IgD-negative memory B cell (primary cell): Measurements from ENCODE around the gene KCNF1. TPM values are rescaled to one million over a fixed set of nuclear protein-coding genes. Genes with fewer than 3 reads are reported as not detected.

Source experiments
- H3K27ac Mint-ChIP-seq, 3 donors: one replicate each; pipeline ENCODE4 v1.8.0; 2020 to 2022; ENCODE audit warnings: mild to moderate bottlenecking in 3 of 3, mixed read lengths in 3 of 3, moderate library complexity in 1 of 3
- H3K27me3 Mint-ChIP-seq: one replicate; pipeline ENCODE4 v1.8.0; 2021; ENCODE audit warnings: mixed read lengths
- H3K36me3 Mint-ChIP-seq: one replicate; pipeline ENCODE4 v1.8.0; 2020; ENCODE audit warnings: mild to moderate bottlenecking, mixed read lengths
- H3K4me1 Mint-ChIP-seq, 3 donors: one replicate each; pipeline ENCODE4 v1.8.0; 2020 to 2022; ENCODE audit warnings: mixed read lengths in 3 of 3, mild to moderate bottlenecking in 1 of 3
- H3K4me3 Mint-ChIP-seq, 4 donors: one replicate each; pipeline ENCODE4 v1.8.0; 2020 to 2022; ENCODE audit warnings: mild to moderate bottlenecking in 4 of 4, mixed read lengths in 4 of 4, moderate library complexity in 3 of 4
- H3K9me3 Mint-ChIP-seq, 3 donors: one replicate each; pipeline ENCODE4 v1.8.0; 2020 to 2021; ENCODE audit warnings: mixed read lengths in 3 of 3, mild to moderate bottlenecking in 1 of 3
- polyA plus RNA-seq: library from polyadenylated mRNA; unstranded; fragments of 300-500 nt; fragmentation: Illumina TruSeq; gene quantifications from one replicate; pipeline ENCODE4 v1.2.3, GENCODE V29; 2021

The KCNF1 gene
- polyA plus RNA-seq, 1 donor from 2014 or later = not detected

GRCh38 chr2:10963155-10963554, 51.4 kb downstream of the KCNF1 start:
- no peaks in the 10 kb centered on the region for H3K4me1 Mint-ChIP-seq
- H3K4me3 Mint-ChIP-seq = no peak overlapping the region
- no peaks in the 10 kb centered on the region for H3K36me3 Mint-ChIP-seq
- peaks cover 31% of the 10 kb centered on the region for H3K27me3 Mint-ChIP-seq
- H3K27ac Mint-ChIP-seq = no peak overlapping the region
- H3K9me3 Mint-ChIP-seq = no peaks in the 10 kb centered on the region

Other genes with a start within 250 kb of the KCNF1 start
- gene NOL10, start 222.0 kb upstream of the KCNF1 start, polyA plus RNA-seq = 18.8 TPM
- 0.30 TPM for gene ATP6V1C2, start 190.3 kb upstream of the KCNF1 start, polyA plus RNA-seq
- gene PDIA6, start 99.1 kb upstream of the KCNF1 start, polyA plus RNA-seq = 135 TPM
- 48.6 TPM for gene SLC66A3, start 243.5 kb downstream of the KCNF1 start, polyA plus RNA-seq